ENCODE measurements around the gene ORMDL1. TPM values are rescaled to one million over a fixed set of nuclear protein-coding genes. Genes with fewer than 3 reads are reported as not detected.

Gene ORMDL1
- total RNA-seq, result 60.5 and 80.5 TPM in 2 replicates

GRCh38 chr2:189783927-189784867 is at the start of gene ORMDL1, which contains the start of gene PMS1:
TSS of gene ORMDL1 (minus strand) at chr2:189784339. CDS start at chr2:189782595, 1,744 bp downstream.
TSS of gene PMS1 (plus strand) at chr2:189784450. CDS start at chr2:189791810, 7,360 bp downstream.

GRCh38 chr2:189762551-189763298 is 21.4 kb downstream of the ORMDL1 start, which contains the start of gene OSGEPL1:
TSS of gene OSGEPL1 (minus strand) at chr2:189762792. CDS start at chr2:189761640, 1,152 bp downstream.

Other genes with a start within 250 kb of the ORMDL1 start
- gene SLC40A1, start 203.6 kb downstream of the ORMDL1 start, total RNA-seq, result 8.2 and 20.2 TPM in 2 replicates
- 62.7 and 64.5 TPM in 2 replicates for gene ASNSD1, start 122.9 kb downstream of the ORMDL1 start, total RNA-seq
- 4.2 and 5.0 TPM in 2 replicates for gene ANKAR, start 109.7 kb downstream of the ORMDL1 start, total RNA-seq
- 9.9 and 11.3 TPM in 2 replicates for gene OSGEPL1, start 21.5 kb downstream of the ORMDL1 start, total RNA-seq
- gene PMS1, start 111 bp upstream of the ORMDL1 start, total RNA-seq, result 30.5 and 33.3 TPM in 2 replicates